ENCODE measurements around the gene SLC48A1. TPM values are rescaled to one million over a fixed set of nuclear protein-coding genes. Genes with fewer than 3 reads are reported as not detected.

Gene SLC48A1
- total and polyA plus RNA-seq, 2 donors (not counting 1 experiment from before 2014, with no cell fraction given) = 9.0 to 18.7 TPM

- Histone ChIP-seq H3K79me2 (ENCODE audit: control insufficient read depth, insufficient read depth, low read length) (no peaks in the 10 kb centered on the region), H3K9me3 (ENCODE audit: control insufficient read depth, insufficient read depth, low read depth, low read length) (no peaks in the 10 kb centered on the region), H3K4me1 (ENCODE audit: control insufficient read depth, extremely low read depth, insufficient read depth, low read length) (no peaks in the 10 kb centered on the region), H3K36me3 (ENCODE audit: control insufficient read depth, insufficient read depth, low read length) (peaks cover 71% of the 10 kb centered on the region), H3K27ac (ENCODE audit: insufficient read depth, low read length) (no peak overlapping the region), H3K4me2 (ENCODE audit: extremely low read depth, insufficient read depth, low read length) (no peak overlapping the region), H3K27me3 (ENCODE audit: control insufficient read depth, insufficient read depth, low read length) (no peaks in the 10 kb centered on the region), H2AFZ (ENCODE audit: low read length) (no peak overlapping the region), H4K20me1 (ENCODE audit: control insufficient read depth, extremely low read depth, insufficient read depth, low read length) (no peaks in the 10 kb centered on the region), H3K4me3 (replicated peaks in 1 of 4; ENCODE audit: control extremely low read depth in 1 of 4, insufficient read depth in 1 of 4, low read depth in 3 of 4, low read length in 4 of 4) (no peak overlapping the region), H3K9ac (ENCODE audit: insufficient read depth, low read length) (no peak overlapping the region)
- TF ChIP-seq, protein P1, sequence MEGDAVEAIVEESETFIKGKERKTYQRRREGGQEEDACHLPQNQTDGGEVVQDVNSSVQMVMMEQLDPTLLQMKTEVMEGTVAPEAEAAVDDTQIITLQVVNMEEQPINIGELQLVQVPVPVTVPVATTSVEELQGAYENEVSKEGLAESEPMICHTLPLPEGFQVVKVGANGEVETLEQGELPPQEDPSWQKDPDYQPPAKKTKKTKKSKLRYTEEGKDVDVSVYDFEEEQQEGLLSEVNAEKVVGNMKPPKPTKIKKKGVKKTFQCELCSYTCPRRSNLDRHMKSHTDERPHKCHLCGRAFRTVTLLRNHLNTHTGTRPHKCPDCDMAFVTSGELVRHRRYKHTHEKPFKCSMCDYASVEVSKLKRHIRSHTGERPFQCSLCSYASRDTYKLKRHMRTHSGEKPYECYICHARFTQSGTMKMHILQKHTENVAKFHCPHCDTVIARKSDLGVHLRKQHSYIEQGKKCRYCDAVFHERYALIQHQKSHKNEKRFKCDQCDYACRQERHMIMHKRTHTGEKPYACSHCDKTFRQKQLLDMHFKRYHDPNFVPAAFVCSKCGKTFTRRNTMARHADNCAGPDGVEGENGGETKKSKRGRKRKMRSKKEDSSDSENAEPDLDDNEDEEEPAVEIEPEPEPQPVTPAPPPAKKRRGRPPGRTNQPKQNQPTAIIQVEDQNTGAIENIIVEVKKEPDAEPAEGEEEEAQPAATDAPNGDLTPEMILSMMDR (conservative IDR thresholded peaks at IDR 0.05 in 1 of 2, IDR thresholded peaks at IDR 0.05 in 1 of 2; ENCODE audit: low read depth in 1 of 2, low read length in 2 of 2) = no peak
- no peak for TF ChIP-seq EZH2 (IDR thresholded peaks at IDR 0.05; ENCODE audit: low read length, missing control alignments)
- no peak for DNase-seq (ENCODE audit: low read depth in 2 of 2)
Observed at GRCh38 chr12:47791351-47791746, 18.3 kb downstream of the SLC48A1 start.

DNA sequence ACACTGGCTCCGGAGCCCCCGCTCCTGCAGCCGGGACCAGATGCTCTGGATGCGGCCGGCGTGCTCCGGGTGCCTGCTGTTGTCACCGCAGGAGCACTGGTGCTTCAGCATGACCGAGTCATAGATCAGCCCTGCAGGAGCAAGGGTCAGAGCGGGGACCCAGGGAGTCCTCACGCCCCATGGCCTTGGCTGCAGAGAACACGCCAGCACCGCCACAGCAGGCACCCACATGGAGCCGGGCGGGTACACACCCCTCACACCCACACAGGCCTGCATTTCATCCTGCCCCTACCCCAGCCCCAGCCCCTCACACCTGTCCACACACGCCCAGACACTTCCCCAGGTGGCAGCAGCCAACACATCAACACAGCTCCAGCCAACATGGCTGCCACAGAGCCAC is 18.8 kb downstream of the SLC48A1 start:
- H3K9ac ChIP-seq (ENCODE audit: insufficient read depth, low read length) = no peak overlapping the region
- H3K9me3 ChIP-seq (ENCODE audit: control insufficient read depth, insufficient read depth, low read depth, low read length) = no peaks in the 10 kb centered on the region
- DNase-seq (ENCODE audit: low read depth in 2 of 2) = no peak
- H3K4me2 ChIP-seq (ENCODE audit: extremely low read depth, insufficient read depth, low read length) = no peak overlapping the region
- H4K20me1 ChIP-seq (ENCODE audit: control insufficient read depth, extremely low read depth, insufficient read depth, low read length) = no peaks in the 10 kb centered on the region
- no peak for TF ChIP-seq EZH2 (IDR thresholded peaks at IDR 0.05; ENCODE audit: low read length, missing control alignments)
- TF ChIP-seq, protein P1 (conservative IDR thresholded peaks at IDR 0.05 in 1 of 2, IDR thresholded peaks at IDR 0.05 in 1 of 2; ENCODE audit: low read depth in 1 of 2, low read length in 2 of 2) = no peak
- no peak overlapping the region for H3K27ac ChIP-seq (ENCODE audit: insufficient read depth, low read length)
- no peaks in the 10 kb centered on the region for H3K79me2 ChIP-seq (ENCODE audit: control insufficient read depth, insufficient read depth, low read length)
- H3K36me3 ChIP-seq (ENCODE audit: control insufficient read depth, insufficient read depth, low read length) = peaks cover 69% of the 10 kb centered on the region
- H2AFZ ChIP-seq (ENCODE audit: low read length) = no peak overlapping the region
- no peaks in the 10 kb centered on the region for H3K27me3 ChIP-seq (ENCODE audit: control insufficient read depth, insufficient read depth, low read length)
- no peaks in the 10 kb centered on the region for H3K4me1 ChIP-seq (ENCODE audit: control insufficient read depth, extremely low read depth, insufficient read depth, low read length)
- no peak overlapping the region for H3K4me3 ChIP-seq (replicated peaks in 1 of 4; ENCODE audit: control extremely low read depth in 1 of 4, insufficient read depth in 1 of 4, low read depth in 3 of 4, low read length in 4 of 4)

DNA sequence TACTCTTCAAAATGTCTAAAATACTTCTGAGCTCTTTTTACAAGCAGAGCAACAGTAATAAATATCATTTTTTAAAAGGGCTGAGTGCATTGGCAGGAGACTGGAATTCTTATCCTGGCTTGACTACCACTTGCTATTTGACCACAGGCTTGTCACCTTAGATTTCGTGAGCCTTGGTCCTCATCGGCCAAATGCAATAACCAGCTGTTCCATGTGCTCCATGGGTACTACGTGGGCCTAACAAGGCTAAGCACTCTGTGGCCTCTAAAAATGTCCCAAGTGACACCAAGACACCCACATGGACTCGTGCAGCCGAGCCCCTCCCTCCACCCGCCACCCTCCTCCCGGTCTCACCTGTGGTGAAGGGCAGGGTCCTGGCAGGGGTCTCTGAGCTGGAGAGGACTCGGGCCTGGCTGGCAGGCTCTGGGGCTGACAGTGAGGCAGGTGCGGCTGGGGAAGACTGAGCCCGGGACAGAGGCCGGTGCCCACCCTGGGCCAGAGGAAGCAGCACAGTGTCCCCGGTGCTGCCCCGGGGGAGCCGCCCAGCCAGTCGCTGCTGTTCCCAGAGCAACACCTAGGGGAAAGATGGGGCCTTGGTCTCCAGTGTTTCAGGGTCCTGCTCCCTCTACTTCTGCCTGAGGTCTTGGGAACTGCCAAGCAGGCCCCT is 20.1 kb downstream of the SLC48A1 start:
- no peak for TF ChIP-seq EZH2 (IDR thresholded peaks at IDR 0.05; ENCODE audit: low read length, missing control alignments)
- TF ChIP-seq, protein P1 (conservative IDR thresholded peaks at IDR 0.05 in 1 of 2, IDR thresholded peaks at IDR 0.05 in 1 of 2; ENCODE audit: low read depth in 1 of 2, low read length in 2 of 2) = no peak
- Histone ChIP-seq H3K4me3 (replicated peaks in 1 of 4; ENCODE audit: control extremely low read depth in 1 of 4, insufficient read depth in 1 of 4, low read depth in 3 of 4, low read length in 4 of 4) (no peak overlapping the region), H3K4me2 (ENCODE audit: extremely low read depth, insufficient read depth, low read length) (no peak overlapping the region), H2AFZ (ENCODE audit: low read length) (no peak overlapping the region), H3K4me1 (ENCODE audit: control insufficient read depth, extremely low read depth, insufficient read depth, low read length) (no peaks in the 10 kb centered on the region), H3K79me2 (ENCODE audit: control insufficient read depth, insufficient read depth, low read length) (no peaks in the 10 kb centered on the region), H3K9me3 (ENCODE audit: control insufficient read depth, insufficient read depth, low read depth, low read length) (no peaks in the 10 kb centered on the region), H3K9ac (ENCODE audit: insufficient read depth, low read length) (no peak overlapping the region), H3K27ac (ENCODE audit: insufficient read depth, low read length) (no peak overlapping the region), H3K36me3 (ENCODE audit: control insufficient read depth, insufficient read depth, low read length) (peaks cover 67% of the 10 kb centered on the region), H4K20me1 (ENCODE audit: control insufficient read depth, extremely low read depth, insufficient read depth, low read length) (no peaks in the 10 kb centered on the region), H3K27me3 (ENCODE audit: control insufficient read depth, insufficient read depth, low read length) (no peaks in the 10 kb centered on the region)
- DNase-seq (ENCODE audit: low read depth in 2 of 2) = no peak
